Mesenchymal stem cell (in vitro differentiated cells and primary cell): ENCODE data around the gene DEPDC1.

Experiments used
- DNase-seq: peaks from one replicate; pipeline ENCODE4 v3.0.0-alpha.2; 2013
- H2AFZ ChIP-seq: one replicate; pipeline ENCODE4 v1.6.1; 2013; ENCODE audit warnings: low read depth, mild to moderate bottlenecking, control low read depth, inconsistent platforms, low read length, moderate library complexity
- H2AK5ac ChIP-seq: 2 replicates; pipeline ENCODE4 v1.6.1; 2013; ENCODE audit warnings: low read length, moderate library complexity, mild to moderate bottlenecking, inconsistent platforms; ENCODE audit not compliant: severe bottlenecking
- H2BK120ac ChIP-seq: one replicate; pipeline ENCODE4 v1.6.1; 2013; ENCODE audit warnings: low read depth, mild to moderate bottlenecking, inconsistent platforms, low read length, moderate library complexity
- H2BK12ac ChIP-seq, 2 experiments: one replicate each; pipeline ENCODE4 v1.6.1; 2013; ENCODE audit warnings: inconsistent platforms in 2 of 2, low read length in 2 of 2, mild to moderate bottlenecking in 2 of 2, moderate library complexity in 2 of 2, control low read depth in 1 of 2
- H2BK15ac ChIP-seq: one replicate; pipeline ENCODE4 v1.6.1; 2013; ENCODE audit warnings: mild to moderate bottlenecking, low read depth, inconsistent platforms; ENCODE audit not compliant: poor library complexity, severe bottlenecking
- H2BK5ac ChIP-seq: 2 replicates; pipeline ENCODE4 v1.6.1; 2013; ENCODE audit warnings: low read depth, mild to moderate bottlenecking, low read length, control low read depth, inconsistent platforms; ENCODE audit not compliant: poor library complexity, severe bottlenecking
- H3K14ac ChIP-seq, 2 experiments: one replicate each; pipeline ENCODE4 v1.6.1; 2013; ENCODE audit warnings: inconsistent platforms in 2 of 2, low read length in 2 of 2, control low read depth in 1 of 2, mild to moderate bottlenecking in 1 of 2, moderate library complexity in 1 of 2
- H3K18ac ChIP-seq, 2 experiments: one replicate each; pipeline ENCODE4 v1.6.1; 2013; ENCODE audit warnings: inconsistent platforms in 2 of 2, low read length in 2 of 2, control low read depth in 1 of 2, low read depth in 1 of 2, mild to moderate bottlenecking in 1 of 2
- H3K23ac ChIP-seq, 2 experiments: one replicate each; pipeline ENCODE4 v1.6.1; 2013; ENCODE audit warnings: inconsistent platforms in 2 of 2, low read length in 2 of 2, mild to moderate bottlenecking in 2 of 2, moderate library complexity in 2 of 2, control low read depth in 1 of 2
- H3K27ac ChIP-seq: 2 replicates; pipeline ENCODE4 v1.5.1; 2013; ENCODE audit warnings: mild to moderate bottlenecking, moderate library complexity, low read length, control low read depth, inconsistent platforms; ENCODE audit not compliant: poor library complexity, severe bottlenecking
- H3K27me3 ChIP-seq, 2 experiments: 2 replicates each; pipeline versions ENCODE4 v1.6.1 to v1.7.0; 2013; ENCODE audit warnings: low read length in 2 of 2, mild to moderate bottlenecking in 2 of 2, moderate library complexity in 2 of 2, control low read depth in 1 of 2, inconsistent platforms in 1 of 2; ENCODE audit not compliant: control insufficient read depth in 1 of 2, insufficient read depth in 1 of 2
- H3K36me3 ChIP-seq, 2 experiments: 2 replicates each; pipeline versions ENCODE4 v1.6.1 to v1.7.0; 2013; ENCODE audit warnings: low read length in 2 of 2, control low read depth in 1 of 2, inconsistent platforms in 1 of 2, low read depth in 1 of 2, mild to moderate bottlenecking in 1 of 2; ENCODE audit not compliant: insufficient read depth in 2 of 2, control insufficient read depth in 1 of 2
- H3K4ac ChIP-seq, 2 experiments: one replicate each; pipeline ENCODE4 v1.6.1; 2013; ENCODE audit warnings: inconsistent platforms in 2 of 2, low read length in 2 of 2, mild to moderate bottlenecking in 2 of 2, moderate library complexity in 2 of 2, control low read depth in 1 of 2, low read depth in 1 of 2
- H3K4me1 ChIP-seq: 2 replicates; pipeline ENCODE4 v1.6.1; 2013; ENCODE audit warnings: low read depth, low read length, control low read depth; ENCODE audit not compliant: control insufficient read depth, insufficient read depth
- H3K4me2 ChIP-seq: 2 replicates; pipeline ENCODE4 v1.6.1; 2013; ENCODE audit warnings: low read length, mild to moderate bottlenecking, inconsistent platforms; ENCODE audit not compliant: poor library complexity, severe bottlenecking
- H3K4me3 ChIP-seq, 2 experiments: 2 replicates each; pipeline versions ENCODE4 v1.5.1 to v1.7.0; 2013; ENCODE audit warnings: low read length in 2 of 2, mild to moderate bottlenecking in 2 of 2, control low read depth in 1 of 2, low read depth in 1 of 2; ENCODE audit not compliant: insufficient read depth in 1 of 2
- H3K79me1 ChIP-seq: replicated peaks from 2 replicates; pipeline ENCODE4 v1.6.1; 2013; ENCODE audit warnings: mild to moderate bottlenecking, control low read depth, low read length, inconsistent platforms; ENCODE audit not compliant: poor library complexity, severe bottlenecking
- H3K9ac ChIP-seq: 2 replicates; pipeline ENCODE4 v1.7.0; 2013; ENCODE audit warnings: mild to moderate bottlenecking, low read length, moderate library complexity
- H3K9me3 ChIP-seq: 2 replicates; pipeline ENCODE4 v1.7.0; 2013; ENCODE audit warnings: mild to moderate bottlenecking, low read length; ENCODE audit not compliant: control insufficient read depth
- H4K8ac ChIP-seq: one replicate; pipeline ENCODE4 v1.6.1; 2013; ENCODE audit warnings: inconsistent platforms, mild to moderate bottlenecking, low read length, moderate library complexity
- H4K91ac ChIP-seq: one replicate; pipeline ENCODE4 v1.6.1; 2013; ENCODE audit warnings: mild to moderate bottlenecking, low read length, inconsistent platforms
- WGBS: methylation state at CpG from one replicate; pipeline ENCODE4 v1.1.7; 2013; ENCODE audit warnings: mixed read lengths; 5-methylcytosine and 5-hydroxymethylcytosine counted together

Gene DEPDC1

GRCh38 chr1:68459091-68459490, 37.8 kb downstream of the DEPDC1 start:
- Histone ChIP-seq H4K8ac (no peak overlapping the region), H3K23ac (no peak overlapping the region), H3K4me3 (no peak overlapping the region), H2AFZ (no peak overlapping the region), H3K36me3 (no peaks in the 10 kb centered on the region), H2BK120ac (no peak overlapping the region), H3K14ac (no peak overlapping the region), H4K91ac (no peak overlapping the region), H3K9me3 (peaks cover 12% of the 10 kb centered on the region), H2BK12ac (no peak overlapping the region), H3K4ac (no peak overlapping the region), H3K4me1 (no peaks in the 10 kb centered on the region), H3K9ac (no peak overlapping the region), H3K79me1 (no peaks in the 10 kb centered on the region), H2AK5ac (no peak overlapping the region), H2BK15ac (no peak overlapping the region), H3K27ac (no peak overlapping the region), H3K18ac (no peak overlapping the region), H2BK5ac (no peak overlapping the region), H3K4me2 (no peak overlapping the region), H3K27me3 (no peaks in the 10 kb centered on the region)
- DNase-seq = no peak
- 88% methylated on average over 2 of the region's 2 CpGs for WGBS

DNA sequence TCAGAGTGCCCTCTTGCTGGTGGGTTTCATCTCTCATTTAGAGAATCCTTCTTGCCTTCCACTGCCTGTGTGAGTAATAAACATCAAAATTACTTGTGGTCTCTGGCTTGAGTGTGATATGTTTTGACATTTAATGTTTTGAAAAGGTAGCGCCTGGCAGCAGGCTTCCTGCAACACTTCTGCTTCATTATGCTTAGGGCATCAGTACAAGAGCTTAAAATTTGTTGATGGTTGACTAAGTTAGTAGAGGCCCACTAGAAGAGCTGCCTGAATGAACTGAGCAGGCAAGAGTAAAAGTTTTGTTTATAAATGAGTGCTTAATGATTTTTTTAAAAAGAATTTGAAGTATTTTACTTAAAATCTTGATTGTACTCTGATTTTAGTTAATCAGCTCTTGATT, 40.7 kb downstream of the DEPDC1 start:
- Histone ChIP-seq H3K4me1 (no peaks in the 10 kb centered on the region), H3K27me3 (no peaks in the 10 kb centered on the region), H2AFZ (no peak overlapping the region), H3K23ac (no peak overlapping the region), H2BK120ac (no peak overlapping the region), H3K4ac (no peak overlapping the region), H3K18ac (no peak overlapping the region), H3K27ac (no peak overlapping the region), H3K4me3 (no peak overlapping the region), H3K79me1 (no peaks in the 10 kb centered on the region), H3K14ac (no peak overlapping the region), H4K8ac (no peak overlapping the region), H3K9ac (no peak overlapping the region), H3K36me3 (no peaks in the 10 kb centered on the region), H2BK15ac (no peak overlapping the region), H2AK5ac (no peak overlapping the region), H2BK12ac (no peak overlapping the region), H3K4me2 (no peak overlapping the region), H2BK5ac (no peak overlapping the region), H3K9me3 (no peaks in the 10 kb centered on the region), H4K91ac (no peak overlapping the region)
- DNase-seq = no peak
- 83% methylated on average over 1 of the region's 1 CpG for WGBS

- Histone ChIP-seq H2AFZ (no peak overlapping the region), H4K8ac (no peak overlapping the region), H3K18ac (no peak overlapping the region), H3K23ac (no peak overlapping the region), H3K79me1 (no peaks in the 10 kb centered on the region), H3K4me1 (no peaks in the 10 kb centered on the region), H2AK5ac (no peak overlapping the region), H2BK15ac (no peak overlapping the region), H2BK12ac (no peak overlapping the region), H3K36me3 (no peaks in the 10 kb centered on the region), H3K4ac (no peak overlapping the region), H4K91ac (no peak overlapping the region), H3K4me3 (no peak overlapping the region), H3K27ac (no peak overlapping the region), H2BK5ac (no peak overlapping the region), H3K14ac (no peak overlapping the region), H3K9ac (no peak overlapping the region), H3K4me2 (no peak overlapping the region), H3K9me3 (no peaks in the 10 kb centered on the region), H2BK120ac (no peak overlapping the region), H3K27me3 (no peaks in the 10 kb centered on the region)
- no peak for DNase-seq
- 100% methylated on average over 1 of the region's 2 CpGs for WGBS
Measured at GRCh38 chr1:68454534-68454933, 42.3 kb downstream of the DEPDC1 start.

DNA sequence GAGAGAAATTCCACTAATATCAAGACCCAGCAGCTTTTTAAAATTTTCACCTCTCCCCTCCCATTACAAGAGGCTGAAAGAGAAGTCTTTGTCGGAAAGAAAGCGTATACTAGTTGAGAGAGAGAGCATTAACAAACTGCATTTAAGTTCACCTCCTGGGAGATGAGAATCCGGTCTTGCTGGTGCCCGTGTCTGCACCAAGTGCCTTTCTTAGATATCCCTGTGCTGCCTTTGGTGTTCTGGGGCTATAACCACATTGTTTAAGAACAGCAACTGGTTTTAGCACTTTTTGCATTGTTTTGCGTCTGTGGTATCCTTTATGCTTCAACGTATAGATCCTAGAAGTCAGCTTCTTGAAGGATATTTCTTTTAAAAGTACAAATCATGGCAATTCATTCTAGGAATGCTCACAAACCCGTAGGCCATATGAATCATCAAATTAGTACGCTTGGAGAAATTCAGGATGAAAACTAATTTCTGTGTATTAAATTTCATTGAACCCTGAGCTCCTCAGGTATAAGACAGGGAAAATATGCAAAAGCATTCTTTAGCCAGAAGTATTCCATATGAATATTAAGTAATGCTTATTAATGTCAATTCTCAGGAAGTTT, 43.7 kb downstream of the DEPDC1 start:
- no peak for DNase-seq
- H3K14ac ChIP-seq = no peak overlapping the region
- H2BK12ac ChIP-seq = no peak overlapping the region
- no peak overlapping the region for H2AFZ ChIP-seq
- H2BK15ac ChIP-seq = no peak overlapping the region
- H3K27ac ChIP-seq = no peak overlapping the region
- no peak overlapping the region for H4K91ac ChIP-seq
- no peak overlapping the region for H3K4ac ChIP-seq
- H3K27me3 ChIP-seq = peaks cover 0 to 3% of the 10 kb centered on the region in 2 experiments
- 93% methylated on average over 6 of the region's 8 CpGs for WGBS
- H3K4me3 ChIP-seq = no peak overlapping the region
- H2AK5ac ChIP-seq = no peak overlapping the region
- H3K4me2 ChIP-seq = no peak overlapping the region
- no peaks in the 10 kb centered on the region for H3K9me3 ChIP-seq
- H2BK120ac ChIP-seq = no peak overlapping the region
- H3K18ac ChIP-seq = no peak overlapping the region
- no peaks in the 10 kb centered on the region for H3K36me3 ChIP-seq
- no peak overlapping the region for H4K8ac ChIP-seq
- no peaks in the 10 kb centered on the region for H3K4me1 ChIP-seq
- no peaks in the 10 kb centered on the region for H3K79me1 ChIP-seq
- no peak overlapping the region for H3K23ac ChIP-seq
- H3K9ac ChIP-seq = no peak overlapping the region
- H2BK5ac ChIP-seq = no peak overlapping the region
